HepG2 (cell line): ENCODE results near the gene CCN2. TPM values are rescaled to one million over a fixed set of nuclear protein-coding genes. Genes with fewer than 3 reads are reported as not detected.
A peak's percentile ranks its signal among the peaks of the same experiment; 100 is the strongest.

ENCODE experiments used
- BCL6 ChIP-seq: IDR thresholded peaks from 2 replicates; pipeline ENCODE4 v1.6.1; 2016; ENCODE audit warnings: missing genetic modification reagents, missing compliant biosample characterization
- EZH2 ChIP-seq: conservative IDR thresholded peaks from 2 replicates; pipeline ENCODE4 v1.6.1; 2012; ENCODE audit warnings: mild to moderate bottlenecking, low read depth, low read length, moderate library complexity
- HCFC1 ChIP-seq: fragments of 150-350 bp; IDR thresholded peaks from 2 replicates; pipeline ENCODE4 v1.6.1; 2014; ENCODE audit warnings: low read depth, low read length
- MBD4 ChIP-seq: IDR thresholded peaks from 2 replicates; pipeline ENCODE4 v1.6.1; 2012; ENCODE audit warnings: low read length, inconsistent platforms, borderline replicate concordance
- MTF2 ChIP-seq: sonication (generic); formaldehyde crosslinking; IDR thresholded peaks from 2 replicates; pipeline ENCODE4 v1.5.0; 2020; ENCODE audit warnings: missing genetic modification reagents, borderline replicate concordance
- NONO ChIP-seq, 2 experiments: fragments of 450-650 bp in 1 of 2; sonication (generic) in 1 of 2; formaldehyde crosslinking in 1 of 2; IDR thresholded peaks in 1 of 2; conservative IDR thresholded peaks in 1 of 2; 2 replicates each; pipeline versions ENCODE4 v1.6.1 to v1.8.0; 2017 to 2022; ENCODE audit warnings: mild to moderate bottlenecking in 1 of 2, missing genetic modification reagents in 1 of 2, moderate library complexity in 1 of 2
- PCBP1 ChIP-seq: fragments of 200-400 bp; formaldehyde crosslinking; IDR thresholded peaks from 2 replicates; pipeline ENCODE4 v1.6.1; 2017; ENCODE audit warnings: mild to moderate bottlenecking, low read depth, low read length, borderline replicate concordance
- PITX1 ChIP-seq: sonication (generic); formaldehyde crosslinking; IDR thresholded peaks from 2 replicates; pipeline ENCODE4 v1.5.1; 2020; ENCODE audit warnings: mild to moderate bottlenecking, missing genetic modification reagents
- POLR2A ChIP-seq, 2 experiments: IDR thresholded peaks; 2 replicates each; pipeline ENCODE4 v1.6.1; 2011; ENCODE audit warnings: low read depth in 2 of 2, low read length in 2 of 2, mild to moderate bottlenecking in 1 of 2, moderate library complexity in 1 of 2; ENCODE audit not compliant: insufficient read depth in 1 of 2
- SATB2 ChIP-seq: sonication (generic); formaldehyde crosslinking; IDR thresholded peaks from 2 replicates; pipeline ENCODE4 v1.5.0; 2020; ENCODE audit warnings: missing genetic modification reagents
- ZC3H4 ChIP-seq: sonication (generic); formaldehyde crosslinking; IDR thresholded peaks from 2 replicates; pipeline ENCODE4 v1.4.0; 2020; ENCODE audit warnings: missing genetic modification reagents, borderline replicate concordance
- ZNF446 ChIP-seq: sonication (generic); formaldehyde crosslinking; IDR thresholded peaks from 2 replicates; pipeline ENCODE4 v1.5.0; 2020; ENCODE audit warnings: mild to moderate bottlenecking, missing genetic modification reagents
- ZNF616 ChIP-seq: sonication (generic); formaldehyde crosslinking; IDR thresholded peaks from 2 replicates; pipeline ENCODE4 v1.5.0; 2020; ENCODE audit warnings: low read depth, mild to moderate bottlenecking, missing genetic modification reagents
- polyA plus RNA-seq, 8 experiments: library from polyadenylated mRNA; depleted of rRNA in 3 of 8; stranded (reverse) in 7 of 8; unstranded in 1 of 8; fragments of >200 nt; fragmentation: Illumina TruSeq in 4 of 8; extraction: Trizol in 4 of 8; gene quantifications; 2 replicates each; pipeline versions ENCODE4 v1.2.1 to v1.2.3, GENCODE V29; 2011 to 2016; ENCODE audit warnings: low read depth in 4 of 8, missing spikeins in 1 of 8, mixed read lengths in 1 of 8; ENCODE audit not compliant: insufficient read depth in 1 of 8
- total RNA-seq, 5 experiments: library from RNA; depleted of rRNA; stranded (reverse); fragments of >200 nt; fragmentation: Illumina TruSeq; extraction: Trizol; gene quantifications; 2 replicates each; pipeline ENCODE4 v1.2.3, GENCODE V29; 2016; ENCODE audit warnings: low read depth in 1 of 5
- TF ChIP-seq, protein P1 (sequence below): sonication (generic); formaldehyde crosslinking; IDR thresholded peaks from 2 replicates; pipeline ENCODE4 v1.5.0; 2020; ENCODE audit warnings: missing genetic modification reagents
- TF ChIP-seq, protein P2 (sequence below): sonication (generic); formaldehyde crosslinking; IDR thresholded peaks from 2 replicates; pipeline ENCODE4 v1.8.1; 2023; ENCODE audit warnings: missing genetic modification reagents, inconsistent platforms, borderline replicate concordance

CCN2 gene
- total and polyA plus RNA-seq, 2 of the 13 experiments (the other 11 are each of a cell fraction or from before 2014, with no cell fraction given) = 34.7 to 316 TPM

- TF ChIP-seq PITX1 (no peak), ZC3H4 (CRISPR knock-in tag) (peak; percentile 95), MTF2 (CRISPR knock-in tag) (no peak), EZH2 (no peak), PCBP1 (no peak), ZNF446 (no peak), BCL6 (CRISPR knock-in tag) (peak; percentile 25; the same call in 1 of the 2 replicates), ZNF616 (CRISPR knock-in tag) (0 out of 2 replicates have a peak, but pooled peaks have one; percentile 19), POLR2A (IDR thresholded peaks at IDR 0.05; ENCODE audit: insufficient read depth in 1 of 2, low read depth in 2 of 2, low read length in 2 of 2) (peak; percentile 62 to 81), HCFC1 (no peak), SATB2 (CRISPR knock-in tag) (peak; percentile 91; the same call in 1 of the 2 replicates), NONO (IDR thresholded peaks at IDR 0.05) (no peak), NONO (CRISPR knock-in tag; conservative IDR thresholded peaks at IDR 0.05) (peak; percentile 75; the same call in 1 of the 2 replicates), MBD4 (0 out of 2 replicates have a peak, but pooled peaks have one; percentile 55)
- TF ChIP-seq, protein P1, sequence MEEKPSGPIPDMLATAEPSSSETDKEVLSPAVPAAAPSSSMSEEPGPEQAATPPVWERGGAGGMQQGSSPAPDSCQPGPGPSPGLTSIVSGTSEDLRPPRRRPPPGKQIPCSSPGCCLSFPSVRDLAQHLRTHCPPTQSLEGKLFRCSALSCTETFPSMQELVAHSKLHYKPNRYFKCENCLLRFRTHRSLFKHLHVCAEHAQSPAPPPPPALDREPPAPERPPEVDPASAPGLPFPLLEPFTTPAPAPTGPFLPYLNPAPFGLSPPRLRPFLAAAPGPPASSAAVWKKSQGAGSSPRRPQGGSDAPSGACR (CRISPR knock-in tag) = 0 out of 2 replicates have a peak, but pooled peaks have one; percentile 20
- TF ChIP-seq, protein P2, sequence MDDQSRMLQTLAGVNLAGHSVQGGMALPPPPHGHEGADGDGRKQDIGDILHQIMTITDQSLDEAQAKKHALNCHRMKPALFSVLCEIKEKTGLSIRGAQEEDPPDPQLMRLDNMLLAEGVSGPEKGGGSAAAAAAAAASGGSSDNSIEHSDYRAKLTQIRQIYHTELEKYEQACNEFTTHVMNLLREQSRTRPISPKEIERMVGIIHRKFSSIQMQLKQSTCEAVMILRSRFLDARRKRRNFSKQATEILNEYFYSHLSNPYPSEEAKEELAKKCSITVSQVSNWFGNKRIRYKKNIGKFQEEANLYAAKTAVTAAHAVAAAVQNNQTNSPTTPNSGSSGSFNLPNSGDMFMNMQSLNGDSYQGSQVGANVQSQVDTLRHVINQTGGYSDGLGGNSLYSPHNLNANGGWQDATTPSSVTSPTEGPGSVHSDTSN (CRISPR knock-in tag) = 0 out of 2 replicates have a peak, but pooled peaks have one; percentile 56
These were observed 2.2 kb downstream of the CCN2 start (continued) for GRCh38 chr6:131948692-131949619.
